Measurements from ENCODE around the gene JARID2. TPM values are rescaled to one million over a fixed set of nuclear protein-coding genes. Genes with fewer than 3 reads are reported as not detected.

The JARID2 gene
- total RNA-seq, 1 experiment from 2014 or later = 6.0 TPM

DNA sequence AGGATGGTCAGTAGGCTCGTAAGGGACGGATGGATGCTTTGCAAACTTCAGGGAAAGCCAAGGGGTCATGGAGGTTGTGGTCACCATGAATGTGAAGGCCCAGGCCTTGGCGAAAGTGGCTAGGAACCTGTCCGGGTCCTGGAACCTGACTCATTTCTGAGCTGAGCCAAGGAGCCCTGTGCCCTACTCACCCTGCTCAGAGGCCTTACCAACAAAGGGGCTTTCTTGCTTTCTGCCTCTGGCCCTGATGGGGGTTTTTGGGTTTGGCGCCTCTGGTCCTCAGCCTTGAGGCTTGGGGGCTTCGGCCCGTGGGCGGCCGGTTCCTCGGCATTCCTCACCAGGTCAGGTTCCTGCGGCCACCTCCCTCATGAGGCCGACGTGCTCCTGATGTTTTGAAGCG, 261.9 kb downstream of the JARID2 start:
- TF ChIP-seq POLR2AphosphoS5 (IDR thresholded peaks at IDR 0.05; ENCODE audit: low read depth, low read length) (no peak), TCF7L2 (IDR thresholded peaks at IDR 0.05; ENCODE audit: low read depth, low read length) (no peak), SIN3A (IDR thresholded peaks at IDR 0.05; ENCODE audit: borderline replicate concordance, insufficient read depth, low read depth, low read length) (no peak)
- TF ChIP-seq, protein P1, sequence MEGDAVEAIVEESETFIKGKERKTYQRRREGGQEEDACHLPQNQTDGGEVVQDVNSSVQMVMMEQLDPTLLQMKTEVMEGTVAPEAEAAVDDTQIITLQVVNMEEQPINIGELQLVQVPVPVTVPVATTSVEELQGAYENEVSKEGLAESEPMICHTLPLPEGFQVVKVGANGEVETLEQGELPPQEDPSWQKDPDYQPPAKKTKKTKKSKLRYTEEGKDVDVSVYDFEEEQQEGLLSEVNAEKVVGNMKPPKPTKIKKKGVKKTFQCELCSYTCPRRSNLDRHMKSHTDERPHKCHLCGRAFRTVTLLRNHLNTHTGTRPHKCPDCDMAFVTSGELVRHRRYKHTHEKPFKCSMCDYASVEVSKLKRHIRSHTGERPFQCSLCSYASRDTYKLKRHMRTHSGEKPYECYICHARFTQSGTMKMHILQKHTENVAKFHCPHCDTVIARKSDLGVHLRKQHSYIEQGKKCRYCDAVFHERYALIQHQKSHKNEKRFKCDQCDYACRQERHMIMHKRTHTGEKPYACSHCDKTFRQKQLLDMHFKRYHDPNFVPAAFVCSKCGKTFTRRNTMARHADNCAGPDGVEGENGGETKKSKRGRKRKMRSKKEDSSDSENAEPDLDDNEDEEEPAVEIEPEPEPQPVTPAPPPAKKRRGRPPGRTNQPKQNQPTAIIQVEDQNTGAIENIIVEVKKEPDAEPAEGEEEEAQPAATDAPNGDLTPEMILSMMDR (IDR thresholded peaks at IDR 0.05) = no peak
- TF ChIP-seq, protein P2, sequence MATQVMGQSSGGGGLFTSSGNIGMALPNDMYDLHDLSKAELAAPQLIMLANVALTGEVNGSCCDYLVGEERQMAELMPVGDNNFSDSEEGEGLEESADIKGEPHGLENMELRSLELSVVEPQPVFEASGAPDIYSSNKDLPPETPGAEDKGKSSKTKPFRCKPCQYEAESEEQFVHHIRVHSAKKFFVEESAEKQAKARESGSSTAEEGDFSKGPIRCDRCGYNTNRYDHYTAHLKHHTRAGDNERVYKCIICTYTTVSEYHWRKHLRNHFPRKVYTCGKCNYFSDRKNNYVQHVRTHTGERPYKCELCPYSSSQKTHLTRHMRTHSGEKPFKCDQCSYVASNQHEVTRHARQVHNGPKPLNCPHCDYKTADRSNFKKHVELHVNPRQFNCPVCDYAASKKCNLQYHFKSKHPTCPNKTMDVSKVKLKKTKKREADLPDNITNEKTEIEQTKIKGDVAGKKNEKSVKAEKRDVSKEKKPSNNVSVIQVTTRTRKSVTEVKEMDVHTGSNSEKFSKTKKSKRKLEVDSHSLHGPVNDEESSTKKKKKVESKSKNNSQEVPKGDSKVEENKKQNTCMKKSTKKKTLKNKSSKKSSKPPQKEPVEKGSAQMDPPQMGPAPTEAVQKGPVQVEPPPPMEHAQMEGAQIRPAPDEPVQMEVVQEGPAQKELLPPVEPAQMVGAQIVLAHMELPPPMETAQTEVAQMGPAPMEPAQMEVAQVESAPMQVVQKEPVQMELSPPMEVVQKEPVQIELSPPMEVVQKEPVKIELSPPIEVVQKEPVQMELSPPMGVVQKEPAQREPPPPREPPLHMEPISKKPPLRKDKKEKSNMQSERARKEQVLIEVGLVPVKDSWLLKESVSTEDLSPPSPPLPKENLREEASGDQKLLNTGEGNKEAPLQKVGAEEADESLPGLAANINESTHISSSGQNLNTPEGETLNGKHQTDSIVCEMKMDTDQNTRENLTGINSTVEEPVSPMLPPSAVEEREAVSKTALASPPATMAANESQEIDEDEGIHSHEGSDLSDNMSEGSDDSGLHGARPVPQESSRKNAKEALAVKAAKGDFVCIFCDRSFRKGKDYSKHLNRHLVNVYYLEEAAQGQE (IDR thresholded peaks at IDR 0.05; ENCODE audit: insufficient read depth in 1 of 2, low read depth in 2 of 2, low read length in 1 of 2) = no peak
- in situ Hi-C loops (cut with HindIII; ENCODE audit: low pct_unique_long_range_greater_than_20kb, low sequenced_read_pairs) = no loop called here
- no peaks in the 10 kb centered on the region for H3K36me3 ChIP-seq (ENCODE audit: control insufficient read depth, insufficient read depth, low read length)

DNA sequence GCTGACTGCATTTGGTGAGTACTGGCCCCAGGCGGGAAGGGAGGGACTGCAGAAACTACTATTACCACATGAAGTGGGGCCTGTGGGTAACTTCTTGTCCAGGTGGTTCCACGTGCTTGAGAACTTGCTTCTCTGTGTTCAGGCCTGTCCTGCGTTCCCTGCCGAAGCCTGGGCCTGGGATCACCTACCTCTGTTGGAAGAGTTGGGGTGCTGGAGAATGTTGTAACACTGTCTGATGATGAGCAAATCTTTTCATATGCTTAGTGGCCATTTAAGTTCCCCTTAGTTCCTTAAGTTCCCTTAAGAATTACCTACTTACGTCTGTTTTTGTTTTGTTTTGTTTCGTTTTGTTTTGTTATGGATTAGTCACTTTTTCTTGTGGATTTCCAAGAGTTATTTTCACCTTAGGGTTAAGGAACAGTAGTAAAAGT, 262.6 kb downstream of the JARID2 start:
- H3K27ac ChIP-seq (ENCODE audit: low read length) = no peak overlapping the region
- TF ChIP-seq, protein P2 (IDR thresholded peaks at IDR 0.05; ENCODE audit: insufficient read depth in 1 of 2, low read depth in 2 of 2, low read length in 1 of 2) = no peak
- no peak for TF ChIP-seq TCF7L2 (IDR thresholded peaks at IDR 0.05; ENCODE audit: low read depth, low read length)
- no peak for TF ChIP-seq SIN3A (IDR thresholded peaks at IDR 0.05; ENCODE audit: borderline replicate concordance, insufficient read depth, low read depth, low read length)
- TF ChIP-seq, protein P1 (IDR thresholded peaks at IDR 0.05) = no peak
- TF ChIP-seq POLR2AphosphoS5 (IDR thresholded peaks at IDR 0.05; ENCODE audit: low read depth, low read length) = no peak

More for the DNA sequence above, 261.9 kb downstream of the JARID2 start:
- ChIA-PET CTCF (no interaction called here), POLR2A (interaction anchor here (0.6 kb wide), 1 partner anchor 27 kb away, joined by 3 read pairs; no protein-coding TSS in a partner anchor)
- intact Hi-C loops (cut with micrococcal nuclease; ENCODE audit: unreplicated experiment) = no loop called here
- H3K4me1 ChIP-seq (ENCODE audit: control insufficient read depth, insufficient read depth, low read length) = no peaks in the 10 kb centered on the region
- no peaks in the 10 kb centered on the region for H3K9me3 ChIP-seq (ENCODE audit: control insufficient read depth, insufficient read depth, low read depth, low read length)
- H3K4me3 ChIP-seq (ENCODE audit: low read depth in 2 of 2, low read length in 2 of 2) = no peak overlapping the region
- no peaks in the 10 kb centered on the region for H3K27me3 ChIP-seq (ENCODE audit: control insufficient read depth, insufficient read depth, low read length)
- ATAC-seq (no peak), DNase-seq (ENCODE audit: low read depth, low spot score) (no peak)
- no TSS peak for BruUV-seq (replicated peaks)
- no peak overlapping the region for H3K27ac ChIP-seq (ENCODE audit: low read length)

More for the DNA sequence above, 262.6 kb downstream of the JARID2 start:
- in situ Hi-C loops (cut with HindIII; ENCODE audit: low pct_unique_long_range_greater_than_20kb, low sequenced_read_pairs) = no loop called here
- Histone ChIP-seq H3K27me3 (ENCODE audit: control insufficient read depth, insufficient read depth, low read length) (no peaks in the 10 kb centered on the region), H3K9me3 (ENCODE audit: control insufficient read depth, insufficient read depth, low read depth, low read length) (no peaks in the 10 kb centered on the region), H3K4me1 (ENCODE audit: control insufficient read depth, insufficient read depth, low read length) (no peaks in the 10 kb centered on the region), H3K4me3 (ENCODE audit: low read depth in 2 of 2, low read length in 2 of 2) (no peak overlapping the region), H3K36me3 (ENCODE audit: control insufficient read depth, insufficient read depth, low read length) (no peaks in the 10 kb centered on the region)
- intact Hi-C loops (cut with micrococcal nuclease; ENCODE audit: unreplicated experiment) = no loop called here
- ChIA-PET CTCF (no interaction called here), POLR2A (no interaction called here)
- no peak for DNase-seq (ENCODE audit: low read depth, low spot score)
- no TSS peak for BruUV-seq (replicated peaks)
- ATAC-seq = no peak
